HepG2 (cell line): ENCODE measurements around the gene PAPOLB. TPM values are rescaled to one million over a fixed set of nuclear protein-coding genes. Genes with fewer than 3 reads are reported as not detected.

ENCODE experiments used
- ATAC-seq: fragments of 200-7000 bp; cut with Tn5 transposase; 3 replicates; pipeline ENCODE4 v1.9.1; 2020; ENCODE audit warnings: mild to moderate bottlenecking, moderate library complexity
- BruUV-seq: library from RNA; stranded (reverse); fragments of 400-500 nt; replicated peaks from 2 replicates; lab custom pipeline; 2021; lab: Mats Ljungman, UMichigan
- CTCF ChIA-PET: fragments of 300-600 bp; formaldehyde crosslinking; extraction: SDS; loops from one replicate; lab custom pipeline; 2021; ENCODE audit warnings: low total read pairs, inconsistent platforms, low intra/inter-chr PET ratio; lab: Yijun Ruan, JAX
- POLR2A ChIA-PET: fragments of 350-600 bp; sonication (Branson Sonifier 250); formaldehyde crosslinking; loops from one replicate; lab custom pipeline; 2020; ENCODE audit warnings: antibody characterized with exemption, inconsistent platforms; lab: Yijun Ruan, JAX
- DNase-seq: peaks from one replicate; pipeline ENCODE4 v3.0.0-alpha.2; 2015; ENCODE audit warnings: low spot score
- FAIRE-seq: peaks from 3 replicates; lab custom pipeline; 2011; peaks lifted over from hg19 to GRCh38; lab: Jason Lieb, UNC
- H2AFZ ChIP-seq: one replicate; pipeline ENCODE4 v1.6.1; 2011; ENCODE audit warnings: low read length, inconsistent platforms
- H3K27ac ChIP-seq: fragments of 300-600 bp; 3 replicates; pipeline ENCODE4 v1.8.0; 2011; ENCODE audit warnings: mixed run types, mild to moderate bottlenecking, mixed read lengths, low read length, inconsistent platforms; ENCODE audit not compliant: insufficient read depth; ENCODE audit errors: extremely low read length
- H3K27me3 ChIP-seq, 2 experiments: fragments of 200-600 bp in 1 of 2; 2 replicates in 1 of 2; 3 replicates in 1 of 2; pipeline versions ENCODE4 v1.6.0 to v1.8.0; 2011; ENCODE audit warnings: low read length in 2 of 2, mild to moderate bottlenecking in 2 of 2, moderate library complexity in 2 of 2, inconsistent platforms in 1 of 2; ENCODE audit not compliant: insufficient read depth in 2 of 2, control insufficient read depth in 1 of 2
- H3K36me3 ChIP-seq, 2 experiments: fragments of 200-600 bp in 1 of 2; replicated peaks in 1 of 2; 2 replicates in 1 of 2; 3 replicates in 1 of 2; pipeline versions ENCODE4 v1.5.1 to v1.8.0; 2011; ENCODE audit warnings: low read length in 2 of 2, inconsistent platforms in 1 of 2; ENCODE audit not compliant: insufficient read depth in 2 of 2, control insufficient read depth in 1 of 2
- H3K4me1 ChIP-seq: 2 replicates; pipeline ENCODE4 v1.5.1; 2012; ENCODE audit warnings: low read length, inconsistent platforms; ENCODE audit not compliant: insufficient read depth
- H3K4me2 ChIP-seq: 2 replicates; pipeline ENCODE4 v1.6.0; 2011; ENCODE audit warnings: low read depth, low read length, inconsistent platforms
- H3K4me3 ChIP-seq, 3 experiments: fragments of 200-600 bp in 1 of 3; sonication (generic), shearing (Covaris generic) in 1 of 3; replicated peaks in 1 of 3; 2 replicates each; pipeline ENCODE4 v1.5.1; 2011 to 2016; ENCODE audit warnings: low read length in 3 of 3, inconsistent platforms in 2 of 3, low read depth in 2 of 3, mild to moderate bottlenecking in 2 of 3, control low read depth in 1 of 3, mixed read lengths in 1 of 3; ENCODE audit not compliant: insufficient read depth in 1 of 3
- H3K79me2 ChIP-seq: one replicate; pipeline ENCODE4 v1.6.1; 2011; ENCODE audit warnings: low read length, inconsistent platforms; ENCODE audit not compliant: insufficient read depth
- H3K9ac ChIP-seq: 2 replicates; pipeline ENCODE4 v1.6.0; 2011; ENCODE audit warnings: mild to moderate bottlenecking, low read depth, low read length, inconsistent platforms; ENCODE audit not compliant: insufficient read depth
- H3K9me3 ChIP-seq: 2 replicates; pipeline ENCODE4 v1.5.1; 2012; ENCODE audit warnings: mild to moderate bottlenecking, low read length
- H4K20me1 ChIP-seq: 2 replicates; pipeline ENCODE4 v1.6.0; 2011; ENCODE audit warnings: inconsistent platforms, mild to moderate bottlenecking, low read length, moderate library complexity; ENCODE audit not compliant: insufficient read depth
- ZNF687 ChIP-seq: sonication (generic); formaldehyde crosslinking; IDR thresholded peaks from 2 replicates; pipeline ENCODE4 v1.5.1; 2020; ENCODE audit warnings: mild to moderate bottlenecking, missing genetic modification reagents, moderate library complexity
- ZNF777 ChIP-seq: sonication (generic); formaldehyde crosslinking; IDR thresholded peaks from 2 replicates; pipeline ENCODE4 v1.4.0; 2020; ENCODE audit warnings: missing genetic modification reagents
- WGBS: methylation state at CpG from one replicate; pipeline ENCODE4 v1.1.6; 2017; ENCODE audit warnings: low lambda C conversion rate; 5-methylcytosine and 5-hydroxymethylcytosine counted together
- in situ Hi-C: cut with HindIII; loops from 2 replicates; pipeline ENCODE4 v1.10.0; 2017; ENCODE audit warnings: low pct_unique_long_range_greater_than_20kb; ENCODE audit not compliant: extremely low pct_ligation_motif_present
- intact Hi-C: fragments of 100-400 bp; cut with micrococcal nuclease; formaldehyde crosslinking; loops from one replicate; pipeline ENCODE4 v1.10.0; 2022; ENCODE audit not compliant: unreplicated experiment
- polyA plus RNA-seq, 8 experiments: library from polyadenylated mRNA; depleted of rRNA in 3 of 8; stranded (reverse) in 7 of 8; unstranded in 1 of 8; fragments of >200 nt; fragmentation: Illumina TruSeq in 4 of 8; extraction: Trizol in 4 of 8; gene quantifications; 2 replicates each; pipeline versions ENCODE4 v1.2.1 to v1.2.3, GENCODE V29; 2011 to 2016; ENCODE audit warnings: low read depth in 4 of 8, missing spikeins in 1 of 8, mixed read lengths in 1 of 8; ENCODE audit not compliant: insufficient read depth in 1 of 8
- total RNA-seq, 5 experiments: library from RNA; depleted of rRNA; stranded (reverse); fragments of >200 nt; fragmentation: Illumina TruSeq; extraction: Trizol; gene quantifications; 2 replicates each; pipeline ENCODE4 v1.2.3, GENCODE V29; 2016; ENCODE audit warnings: low read depth in 1 of 5

PAPOLB gene
- total and polyA plus RNA-seq, 2 of the 13 experiments (the other 11 are each of a cell fraction or from before 2014, with no cell fraction given): not detected

DNA sequence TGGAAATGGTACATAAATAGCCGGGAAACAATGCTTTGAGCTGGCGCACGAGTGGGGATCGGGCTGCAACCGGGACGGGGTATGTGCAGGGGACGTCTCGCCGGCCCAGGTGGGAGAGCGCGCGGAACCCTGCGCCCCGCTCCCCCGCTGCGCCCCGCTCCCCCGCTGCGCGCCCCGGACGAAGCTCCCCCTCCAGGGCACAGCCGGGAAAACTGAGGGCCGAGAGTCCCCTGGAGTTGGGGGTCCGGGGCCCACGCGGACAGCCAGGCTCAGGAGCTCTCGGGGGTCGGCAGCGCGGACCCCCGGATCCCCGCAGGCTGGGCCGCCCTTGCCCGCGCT lies 21.2 kb upstream of the PAPOLB start:
- ChIA-PET POLR2A (interaction anchor here (0.6 to 0.9 kb wide), 2 partner anchors 91 to 108 kb away, joined by 3 read pairs; partner anchors contain the start of gene AP5Z1), CTCF (interaction anchor here (1.4 to 3.0 kb wide), 3 partner anchors 35 to 85 kb away, joined by 3 to 47 read pairs (median 13); no protein-coding TSS in a partner anchor)
- ATAC-seq (no peak), DNase-seq (no peak), FAIRE-seq (no peak)
- 28% methylated on average over 15 of the region's 36 CpGs for WGBS
- TF ChIP-seq ZNF777 (CRISPR knock-in tag) (0 out of 2 replicates have a peak, but pooled peaks have one; percentile 2), ZNF687 (CRISPR knock-in tag) (no peak)
- no peaks in the 10 kb centered on the region for H3K9me3 ChIP-seq
- H3K4me3 ChIP-seq: peak overlapping the region; percentile 34 to 69 (median 40); a peak in 4 of 6 replicates
- H3K27me3 ChIP-seq: peaks cover 7 to 36% of the 10 kb centered on the region in 2 experiments
- BruUV-seq: no TSS peak
- intact Hi-C loops (loop anchor here (1.0 to 5.0 kb wide), 2 partner anchors 36 to 53 kb away; no protein-coding TSS in a partner anchor), in situ Hi-C loops (no loop called here)
- no peaks in the 10 kb centered on the region for H4K20me1 ChIP-seq
- peaks cover 23% of the 10 kb centered on the region for H3K4me1 ChIP-seq
- H3K79me2 ChIP-seq: no peaks in the 10 kb centered on the region
- no peak overlapping the region for H2AFZ ChIP-seq
- H3K9ac ChIP-seq: no peak overlapping the region
- H3K4me2 ChIP-seq: peak overlapping the region; percentile 66
- H3K36me3 ChIP-seq: no peaks in the 10 kb centered on the region
- no peak overlapping the region for H3K27ac ChIP-seq
